GM21528 (cell line): ENCODE results near the gene PLD3.
"Not testable (repeated sequence)": the region's sequence is repeated elsewhere in the genome, so short reads cannot be mapped to it uniquely, and the experiment has no call there.

Source experiments
- ATAC-seq: cut with Tn5 transposase; IDR thresholded peaks from one replicate; pipeline ENCODE4 v1.9.1; 2021; ENCODE audit warnings: mild to moderate bottlenecking, moderate library complexity; ENCODE audit not compliant: unreplicated experiment, low FRiP score

PLD3 gene

DNA sequence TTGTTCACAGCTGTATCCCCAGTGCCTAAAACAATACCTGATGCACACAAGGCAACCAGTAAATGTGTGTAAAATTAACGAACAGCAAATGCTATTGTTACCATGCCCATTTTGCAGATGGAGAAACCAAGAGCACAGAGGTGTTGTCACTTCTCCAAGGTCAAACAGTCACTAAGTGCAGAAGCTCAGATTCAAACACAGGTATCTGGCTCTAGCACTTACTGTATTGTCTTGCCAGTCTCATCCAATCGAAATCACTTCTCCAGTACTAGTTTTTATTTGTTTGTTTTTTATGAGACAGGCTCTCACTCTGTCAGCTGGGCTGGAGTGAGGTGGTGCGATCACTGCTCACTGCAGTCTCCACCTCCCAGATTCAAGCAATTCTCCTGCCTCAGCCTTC lies 13.7 kb downstream of the PLD3 start:
- ATAC-seq, result no peak

- no peak for ATAC-seq
These were observed 14.6 kb downstream of the PLD3 start for GRCh38 chr19:40363069-40363468.

DNA sequence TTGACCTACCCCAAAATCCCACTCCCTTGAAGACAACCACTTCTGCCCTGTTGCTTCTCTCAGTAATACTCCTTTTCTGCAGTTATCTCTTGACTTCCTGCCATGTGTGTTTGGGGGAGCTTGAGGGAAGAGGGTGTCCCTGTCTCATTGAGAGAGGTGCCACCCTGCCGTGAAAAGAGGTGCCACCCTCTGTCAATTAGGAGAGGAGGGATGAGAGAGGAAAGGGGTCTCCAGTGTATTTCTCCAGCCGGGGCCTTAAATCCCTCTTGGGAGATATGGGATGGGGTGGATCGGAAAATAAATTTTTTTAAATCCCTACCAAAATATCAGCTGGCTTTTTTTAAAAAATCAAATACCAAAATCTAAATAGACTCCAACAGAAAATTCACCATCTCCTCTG lies 16.5 kb downstream of the PLD3 start:
- ATAC-seq, result no peak

- ATAC-seq, result no peak
These were observed 17.3 kb downstream of the PLD3 start for GRCh38 chr19:40365613-40366401.

GRCh38 chr19:40366697-40367561 lies 18.4 kb downstream of the PLD3 start:
- ATAC-seq, result no peak

DNA sequence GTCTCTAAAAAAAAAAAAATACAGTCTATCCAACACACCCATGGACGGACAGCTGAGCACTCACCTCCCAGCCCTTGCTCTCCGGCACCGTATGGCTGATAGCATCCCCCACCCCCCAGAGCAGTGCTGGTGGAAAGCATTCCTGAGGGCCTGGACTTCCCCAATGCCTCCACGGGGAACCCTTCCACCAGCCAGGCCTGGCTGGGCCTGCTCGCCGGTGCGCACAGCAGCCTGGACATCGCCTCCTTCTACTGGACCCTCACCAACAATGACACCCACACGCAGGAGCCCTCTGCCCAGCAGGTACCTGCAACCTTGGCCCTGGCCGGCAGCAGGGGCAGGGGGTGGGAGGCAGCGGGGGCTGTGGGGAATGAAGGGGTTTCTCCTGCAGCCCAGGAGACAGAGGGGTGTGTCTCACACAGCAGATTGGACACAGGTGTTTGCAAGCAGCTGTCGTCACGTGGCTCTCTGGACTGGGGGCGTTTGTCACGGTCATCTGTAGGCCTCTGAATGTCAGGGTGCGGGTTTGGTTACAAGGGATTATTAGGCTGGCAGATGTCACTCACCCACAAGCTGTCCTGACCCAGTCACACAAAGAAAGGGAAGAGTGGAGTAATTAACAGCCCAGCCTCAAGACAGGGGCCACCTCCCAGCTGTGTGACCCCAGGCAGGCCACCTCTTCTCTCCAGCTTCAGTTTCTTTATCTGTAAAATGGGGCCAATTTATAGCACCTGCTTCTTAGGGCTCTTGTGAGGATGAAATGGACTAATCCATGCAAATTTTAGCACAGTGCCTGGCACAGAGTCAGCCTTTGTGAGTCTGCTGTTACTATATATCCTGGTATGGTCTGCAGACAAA lies 19.3 kb downstream of the PLD3 start:
- ATAC-seq, result no peak

DNA sequence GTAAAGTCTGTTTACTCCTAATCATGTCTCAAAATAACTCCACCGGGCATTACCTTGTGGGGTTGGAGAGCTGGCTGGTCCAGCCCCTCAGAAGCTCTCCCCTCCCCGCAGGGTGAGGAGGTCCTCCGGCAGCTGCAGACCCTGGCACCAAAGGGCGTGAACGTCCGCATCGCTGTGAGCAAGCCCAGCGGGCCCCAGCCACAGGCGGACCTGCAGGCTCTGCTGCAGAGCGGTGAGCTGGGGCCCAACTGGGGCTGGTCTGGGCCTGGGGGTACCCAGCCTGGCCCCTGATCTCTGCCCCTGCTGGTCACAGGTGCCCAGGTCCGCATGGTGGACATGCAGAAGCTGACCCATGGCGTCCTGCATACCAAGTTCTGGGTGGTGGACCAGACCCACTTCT lies 21.3 kb downstream of the PLD3 start:
- no peak for ATAC-seq

DNA sequence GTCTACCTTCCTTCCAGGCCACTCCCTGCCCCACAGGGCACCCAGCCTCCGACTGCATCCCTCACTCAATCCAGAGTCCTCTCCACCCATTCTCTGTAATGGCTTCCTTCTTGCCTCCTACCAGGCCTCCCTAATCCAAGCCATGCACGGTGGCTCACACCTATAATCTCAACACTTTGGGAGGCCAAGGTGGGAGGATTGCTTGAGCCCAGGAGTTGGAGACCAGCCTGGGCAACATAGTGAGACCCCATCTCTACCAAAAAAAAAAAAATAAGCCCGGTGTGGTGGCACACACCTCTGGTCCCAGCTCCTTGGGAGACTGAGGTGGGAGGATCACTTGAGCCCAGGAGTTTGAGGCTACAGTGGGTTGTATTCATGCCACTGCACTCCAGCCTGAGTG lies 21.8 kb downstream of the PLD3 start:
- not testable (repeated sequence) for ATAC-seq

DNA sequence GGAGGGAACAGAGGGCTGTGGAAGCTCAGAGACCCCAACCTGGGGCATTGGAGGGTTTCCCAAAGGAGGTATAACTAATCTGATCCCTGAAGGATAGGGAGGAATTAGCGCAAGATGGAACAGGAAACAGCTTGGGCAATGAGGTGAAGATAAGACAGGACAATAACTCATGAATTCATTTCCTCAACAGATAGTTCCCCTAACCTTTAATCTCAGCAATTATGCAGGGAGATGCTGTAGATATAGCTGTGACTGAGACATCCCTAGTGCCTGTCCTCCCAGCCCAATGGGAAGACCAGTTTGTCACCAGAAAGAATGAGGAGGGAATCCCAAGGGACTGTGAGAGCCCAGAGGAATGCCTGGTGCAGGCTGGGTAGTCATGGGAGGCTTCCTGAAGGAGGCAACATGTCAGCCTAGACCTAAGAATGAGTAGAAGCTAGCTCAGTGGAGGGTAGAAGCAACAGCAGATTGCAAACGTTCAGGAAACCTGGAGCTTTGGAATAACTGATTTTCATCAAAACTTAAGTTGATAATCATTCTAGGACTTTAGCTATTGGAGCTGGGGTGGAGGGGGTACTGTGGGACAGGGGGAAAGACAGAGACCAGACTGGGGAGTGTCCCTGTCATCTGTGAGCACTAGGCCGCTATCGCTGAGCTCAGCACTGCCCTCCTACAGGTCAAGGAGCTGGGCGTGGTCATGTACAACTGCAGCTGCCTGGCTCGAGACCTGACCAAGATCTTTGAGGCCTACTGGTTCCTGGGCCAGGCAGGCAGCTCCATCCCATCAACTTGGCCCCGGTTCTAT lies 22.7 kb downstream of the PLD3 start:
- ATAC-seq, result no peak

- no peak for ATAC-seq
These were observed 23.3 kb downstream of the PLD3 start for GRCh38 chr19:40371802-40372122.

DNA sequence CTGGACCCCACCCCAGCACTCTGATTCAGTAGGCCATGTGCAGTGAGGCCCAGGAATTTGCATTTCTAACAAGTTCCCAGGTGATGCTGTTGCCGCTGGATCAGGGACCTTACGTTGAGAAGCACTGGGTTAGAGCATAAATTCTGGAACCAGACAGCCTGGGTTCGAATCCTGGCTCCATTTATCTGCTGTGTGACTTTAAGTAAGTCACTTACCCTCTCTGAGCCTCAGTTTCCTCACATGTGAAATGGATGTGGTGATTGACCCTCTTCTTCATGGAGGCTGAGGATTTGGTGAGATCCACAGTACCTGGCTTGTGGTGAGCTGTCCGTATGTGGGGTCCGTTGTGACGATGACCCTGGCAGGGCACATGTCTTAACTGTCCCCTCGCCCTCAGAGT lies 25.6 kb downstream of the PLD3 start:
- no peak for ATAC-seq

DNA sequence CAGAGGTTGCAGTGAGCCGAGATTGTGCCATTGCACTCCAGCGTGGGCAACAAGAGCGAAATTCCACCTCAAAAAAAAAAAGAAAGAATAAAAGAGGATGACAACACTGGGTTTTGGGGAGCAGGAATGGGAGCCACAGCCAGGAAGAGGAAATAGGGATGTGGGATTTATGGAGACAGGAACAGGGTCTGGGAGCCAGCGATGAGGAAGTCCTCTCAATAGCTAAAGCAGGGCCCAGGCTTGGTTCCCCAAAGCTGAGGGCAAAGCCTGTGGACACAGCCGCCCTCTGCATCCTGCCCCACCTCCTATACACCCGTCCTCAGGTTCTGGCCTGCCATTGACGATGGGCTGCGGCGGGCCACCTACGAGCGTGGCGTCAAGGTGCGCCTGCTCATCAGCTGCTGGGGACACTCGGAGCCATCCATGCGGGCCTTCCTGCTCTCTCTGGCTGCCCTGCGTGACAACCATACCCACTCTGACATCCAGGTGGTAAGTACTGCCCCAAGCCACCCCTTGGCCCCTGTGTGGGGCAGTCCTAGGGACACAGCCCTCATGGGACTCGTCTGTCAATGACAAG lies 27.9 kb downstream of the PLD3 start:
- no peak for ATAC-seq

GRCh38 chr19:40377876-40378385 lies 29.4 kb downstream of the PLD3 start:
- no peak for ATAC-seq

DNA sequence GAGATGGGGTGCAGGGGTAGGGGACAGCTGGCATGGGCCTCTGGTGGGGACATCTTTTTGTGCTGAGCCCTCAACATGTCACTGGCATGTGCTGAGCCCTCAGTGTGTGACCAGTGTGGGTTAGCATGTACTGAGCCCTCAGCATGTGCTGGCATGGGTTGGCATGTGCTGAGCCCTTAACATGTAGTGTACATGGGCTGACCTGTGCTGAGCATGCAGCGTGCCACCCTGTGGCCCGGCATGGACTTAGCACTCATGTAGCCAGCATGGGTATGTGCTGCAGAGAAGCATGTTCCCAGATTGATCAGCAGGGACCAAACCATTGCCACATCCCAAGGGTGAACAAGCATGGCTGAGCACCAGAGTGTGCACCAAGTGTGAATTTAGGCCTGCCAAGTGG lies 30.0 kb downstream of the PLD3 start:
- no peak for ATAC-seq

GRCh38 chr19:40379446-40380198 lies 31.1 kb downstream of the PLD3 start:
- no peak for ATAC-seq

DNA sequence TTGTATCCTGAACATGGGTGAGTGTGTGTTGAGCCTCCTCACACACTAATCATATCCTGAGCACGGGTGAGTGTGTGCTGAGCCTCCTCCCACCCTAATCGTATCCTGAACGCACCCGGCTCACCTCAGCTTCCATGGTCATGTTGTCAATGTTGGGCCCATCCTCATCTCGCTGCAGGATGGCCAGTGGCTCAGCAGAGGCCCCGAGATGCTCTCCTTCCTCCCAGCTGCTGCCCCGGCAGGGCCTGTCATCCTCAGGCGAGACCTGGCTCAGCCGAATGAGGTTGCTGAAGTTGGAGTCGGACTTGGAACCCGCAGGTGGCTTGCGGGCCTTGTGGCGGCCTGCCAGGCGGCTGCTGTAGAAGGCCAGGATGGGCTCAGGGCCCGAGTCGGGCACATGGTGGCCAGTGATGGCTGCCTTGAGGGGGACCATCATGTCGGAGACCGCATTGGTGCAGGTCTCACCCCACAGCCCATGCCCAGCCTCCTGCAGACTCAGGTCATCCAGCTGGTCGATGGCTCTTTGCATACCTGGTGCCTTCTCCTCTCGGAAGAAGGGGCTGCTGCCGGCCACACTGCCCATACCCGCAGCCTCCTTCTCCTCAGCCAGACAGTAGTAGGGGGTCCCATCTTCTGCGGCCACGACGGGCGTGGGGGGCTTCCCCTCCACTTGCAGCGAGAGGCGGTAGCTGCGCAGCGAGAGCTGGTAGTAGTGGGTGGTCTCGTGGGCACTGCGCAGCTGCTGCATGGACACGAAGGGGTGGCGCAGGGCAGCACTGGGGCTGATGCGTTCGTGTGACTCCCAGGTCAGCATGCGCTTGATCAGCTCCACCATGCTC lies 31.9 kb downstream of the PLD3 start:
- ATAC-seq, result no peak

DNA sequence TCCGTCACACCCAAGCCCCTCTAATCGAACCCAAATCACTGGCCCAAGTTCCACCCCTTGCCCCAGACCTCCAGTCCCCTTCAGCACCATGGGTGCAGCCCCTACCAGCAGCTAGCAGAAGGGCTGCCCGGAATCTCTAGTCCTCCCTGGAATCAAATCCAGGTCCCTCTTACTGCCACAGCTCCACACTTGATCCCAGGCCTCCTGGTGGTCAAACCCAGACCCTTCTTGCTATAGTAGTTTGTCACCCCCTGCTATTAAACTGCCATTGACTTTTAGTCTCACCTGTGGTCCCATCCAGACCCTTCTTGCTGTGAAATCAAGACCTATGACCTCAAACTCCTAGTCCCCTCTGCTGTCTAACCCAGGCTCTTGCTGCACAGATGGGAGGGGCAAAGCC lies 32.8 kb downstream of the PLD3 start:
- ATAC-seq, result no peak

DNA sequence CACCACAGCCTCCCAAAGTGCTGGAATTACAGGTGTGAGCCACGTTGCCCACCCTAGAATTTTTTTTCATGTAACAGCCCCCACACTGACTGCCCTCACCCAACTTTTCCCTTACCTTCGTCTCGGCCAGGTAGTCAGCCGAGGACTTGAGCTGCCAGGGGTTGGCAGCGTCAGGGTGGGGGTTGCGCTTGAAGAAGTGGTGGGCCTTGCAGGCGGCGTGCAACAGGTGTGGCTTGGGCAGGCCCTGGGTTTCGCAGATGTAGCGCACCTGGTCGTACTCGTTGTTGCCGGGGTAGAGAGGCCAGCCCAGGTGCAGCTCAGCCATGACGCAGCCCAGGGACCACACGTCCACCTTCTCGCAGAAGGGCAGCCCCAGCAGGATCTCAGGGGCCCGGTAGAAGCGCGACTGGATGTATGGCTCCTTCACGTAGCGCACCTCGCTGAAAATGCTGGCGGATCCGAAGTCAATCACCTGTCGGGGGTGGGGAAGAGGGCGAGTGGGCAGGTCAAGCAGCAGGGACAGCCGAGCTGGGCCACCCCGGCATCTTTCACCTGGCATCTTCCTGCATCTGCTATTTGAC lies 35.3 kb downstream of the PLD3 start:
- ATAC-seq, result no peak
